Trophoblast cell (in vitro differentiated cells and primary cell): ENCODE data around the gene BTBD9.

ENCODE experiments used
- DNase-seq, 2 donors: peaks; one replicate each; pipeline ENCODE4 v3.0.0-alpha.2; 2016
- H2AFZ ChIP-seq: 2 replicates; pipeline ENCODE4 v1.6.1; 2013; ENCODE audit warnings: low read length, moderate library complexity, mild to moderate bottlenecking; ENCODE audit not compliant: insufficient read depth, poor library complexity
- H2AK5ac ChIP-seq: 2 replicates; pipeline ENCODE4 v1.6.1; 2013; ENCODE audit warnings: mild to moderate bottlenecking, low read length
- H2BK120ac ChIP-seq: 2 replicates; pipeline ENCODE4 v1.6.1; 2013; ENCODE audit warnings: low read length, mild to moderate bottlenecking, moderate library complexity; ENCODE audit not compliant: insufficient read depth, poor library complexity
- H2BK12ac ChIP-seq: 2 replicates; pipeline ENCODE4 v1.6.1; 2013; ENCODE audit warnings: mild to moderate bottlenecking, low read length, moderate library complexity
- H2BK5ac ChIP-seq: 2 replicates; pipeline ENCODE4 v1.6.1; 2013; ENCODE audit warnings: low read length, low read depth, moderate library complexity, mild to moderate bottlenecking; ENCODE audit not compliant: poor library complexity
- H3K14ac ChIP-seq: 2 replicates; pipeline ENCODE4 v1.6.1; 2013; ENCODE audit warnings: mild to moderate bottlenecking, low read length
- H3K18ac ChIP-seq: 2 replicates; pipeline ENCODE4 v1.6.1; 2013; ENCODE audit warnings: mild to moderate bottlenecking, low read length
- H3K23ac ChIP-seq: 2 replicates; pipeline ENCODE4 v1.6.1; 2013; ENCODE audit warnings: low read length
- H3K27ac ChIP-seq: 2 replicates; pipeline ENCODE4 v1.5.1; 2013; ENCODE audit warnings: low read depth, mild to moderate bottlenecking, inconsistent platforms, low read length, moderate library complexity
- H3K27me3 ChIP-seq: 2 replicates; pipeline ENCODE4 v1.6.1; 2013; ENCODE audit warnings: inconsistent platforms, mild to moderate bottlenecking, low read length, moderate library complexity; ENCODE audit not compliant: insufficient read depth
- H3K36me3 ChIP-seq, 2 experiments: 1 replicate in 1 of 2; 2 replicates in 1 of 2; pipeline ENCODE4 v1.6.1; 2013; ENCODE audit warnings: low read length in 2 of 2, mild to moderate bottlenecking in 2 of 2, moderate library complexity in 1 of 2; ENCODE audit not compliant: insufficient read depth in 2 of 2, control insufficient read depth in 1 of 2
- H3K4ac ChIP-seq: 2 replicates; pipeline ENCODE4 v1.6.1; 2013; ENCODE audit warnings: low read depth, mild to moderate bottlenecking, low read length, moderate library complexity
- H3K4me1 ChIP-seq, 2 experiments: 1 replicate in 1 of 2; 2 replicates in 1 of 2; pipeline ENCODE4 v1.6.1; 2013; ENCODE audit warnings: low read length in 2 of 2, mild to moderate bottlenecking in 2 of 2, moderate library complexity in 1 of 2; ENCODE audit not compliant: insufficient read depth in 2 of 2, control insufficient read depth in 1 of 2
- H3K4me2 ChIP-seq: 2 replicates; pipeline ENCODE4 v1.6.1; 2013; ENCODE audit warnings: inconsistent platforms, mild to moderate bottlenecking, low read length, moderate library complexity
- H3K4me3 ChIP-seq: 2 replicates; pipeline ENCODE4 v1.5.1; 2013; ENCODE audit warnings: mild to moderate bottlenecking, low read depth, low read length, inconsistent platforms
- H3K79me1 ChIP-seq: one replicate; pipeline ENCODE4 v1.6.1; 2013; ENCODE audit warnings: low read length
- H3K79me2 ChIP-seq: 2 replicates; pipeline ENCODE4 v1.6.1; 2013; ENCODE audit warnings: low read length, mild to moderate bottlenecking; ENCODE audit not compliant: control insufficient read depth, insufficient read depth, poor library complexity
- H3K9ac ChIP-seq: 2 replicates; pipeline ENCODE4 v1.6.1; 2013; ENCODE audit warnings: mild to moderate bottlenecking, low read length
- H3K9me3 ChIP-seq: 2 replicates; pipeline ENCODE4 v1.6.1; 2013; ENCODE audit warnings: low read depth, mild to moderate bottlenecking, control low read depth, inconsistent platforms, low read length; ENCODE audit not compliant: insufficient read depth
- H4K12ac ChIP-seq: 2 replicates; pipeline ENCODE4 v1.6.1; 2013; ENCODE audit warnings: low read depth, mild to moderate bottlenecking, low read length, moderate library complexity
- H4K8ac ChIP-seq: 2 replicates; pipeline ENCODE4 v1.6.1; 2013; ENCODE audit warnings: low read depth, mild to moderate bottlenecking, low read length, moderate library complexity
- H4K91ac ChIP-seq: one replicate; pipeline ENCODE4 v1.6.1; 2013; ENCODE audit warnings: low read depth, mild to moderate bottlenecking, low read length, moderate library complexity
- WGBS: extraction: QIAGEN DNeasy Blood & Tissue Kit; methylation state at CpG from one replicate; pipeline ENCODE4 v1.1.7; 2013; ENCODE audit warnings: missing lambda C conversion rate; ENCODE audit not compliant: insufficient read length, insufficient coverage; ENCODE audit errors: extremely low coverage; 5-methylcytosine and 5-hydroxymethylcytosine counted together

BTBD9 gene

GRCh38 chr6:38212116-38212515 is 427.6 kb downstream of the BTBD9 start:
- Histone ChIP-seq H3K27ac (no peak overlapping the region), H3K9me3 (no peaks in the 10 kb centered on the region)
- no CpG with 5 or more reads among the region's 3 CpGs for WGBS

GRCh38 chr6:38209371-38210260 is 430.1 kb downstream of the BTBD9 start:
- Histone ChIP-seq H3K4me2 (no peak overlapping the region), H2BK5ac (no peak overlapping the region), H4K8ac (no peak overlapping the region), H3K23ac (no peak overlapping the region), H3K4ac (no peak overlapping the region), H3K14ac (no peak overlapping the region), H3K36me3 (no peaks in the 10 kb centered on the region), H2BK12ac (no peak overlapping the region), H3K79me1 (no peaks in the 10 kb centered on the region), H4K12ac (no peak overlapping the region), H3K9ac (no peak overlapping the region), H3K4me3 (no peak overlapping the region), H3K27me3 (no peaks in the 10 kb centered on the region), H2AFZ (no peak overlapping the region), H3K27ac (no peak overlapping the region), H3K9me3 (no peaks in the 10 kb centered on the region), H3K79me2 (no peaks in the 10 kb centered on the region), H4K91ac (no peak overlapping the region), H3K4me1 (peaks cover 9 to 11% of the 10 kb centered on the region in 2 experiments), H3K18ac (no peak overlapping the region), H2AK5ac (no peak overlapping the region), H2BK120ac (no peak overlapping the region)
- WGBS: 100% methylated on average over 1 of the region's 18 CpGs
- DNase-seq: no peak

More at GRCh38 chr6:38212116-38212515, 427.6 kb downstream of the BTBD9 start:
- no peaks in the 10 kb centered on the region for H3K79me1 ChIP-seq
- no peak overlapping the region for H2BK120ac ChIP-seq
- no peak overlapping the region for H4K8ac ChIP-seq
- no peak overlapping the region for H3K4me3 ChIP-seq
- peak overlapping the region; percentile 24 for H2BK5ac ChIP-seq
- H3K79me2 ChIP-seq: no peaks in the 10 kb centered on the region
- H2AFZ ChIP-seq: no peak overlapping the region
- H3K23ac ChIP-seq: no peak overlapping the region
- no peak overlapping the region for H3K14ac ChIP-seq
- no peak overlapping the region for H4K12ac ChIP-seq
- peak overlapping the region; percentile 50 for H3K18ac ChIP-seq
- H3K9ac ChIP-seq: no peak overlapping the region
- H3K4ac ChIP-seq: no peak overlapping the region
- H3K36me3 ChIP-seq: no peaks in the 10 kb centered on the region
- H2BK12ac ChIP-seq: no peak overlapping the region
- H4K91ac ChIP-seq: no peak overlapping the region
- H3K4me1 ChIP-seq: peaks cover 9 to 11% of the 10 kb centered on the region in 2 experiments
- DNase-seq: no peak
- no peak overlapping the region for H3K4me2 ChIP-seq
- H2AK5ac ChIP-seq: no peak overlapping the region
- no peaks in the 10 kb centered on the region for H3K27me3 ChIP-seq

- H3K4me3 ChIP-seq: no peak overlapping the region
- no peak overlapping the region for H3K4ac ChIP-seq
- H3K79me2 ChIP-seq: no peaks in the 10 kb centered on the region
- H4K12ac ChIP-seq: no peak overlapping the region
- H4K91ac ChIP-seq: no peak overlapping the region
- no CpG with 5 or more reads among the region's 8 CpGs for WGBS
- H3K9me3 ChIP-seq: no peaks in the 10 kb centered on the region
- H2AFZ ChIP-seq: no peak overlapping the region
- no peak overlapping the region for H4K8ac ChIP-seq
- H3K9ac ChIP-seq: no peak overlapping the region
- no peak overlapping the region for H2AK5ac ChIP-seq
- H2BK120ac ChIP-seq: no peak overlapping the region
- no peak overlapping the region for H2BK5ac ChIP-seq
- no peak overlapping the region for H2BK12ac ChIP-seq
- no peak for DNase-seq
- no peaks in the 10 kb centered on the region for H3K27me3 ChIP-seq
- no peak overlapping the region for H3K4me2 ChIP-seq
- no peak overlapping the region for H3K27ac ChIP-seq
- no peak overlapping the region for H3K14ac ChIP-seq
- no peak overlapping the region for H3K23ac ChIP-seq
- no peaks in the 10 kb centered on the region for H3K36me3 ChIP-seq
- H3K18ac ChIP-seq: no peak overlapping the region
- no peaks in the 10 kb centered on the region for H3K79me1 ChIP-seq
- peaks cover 9 to 11% of the 10 kb centered on the region in 2 experiments for H3K4me1 ChIP-seq
Measured at GRCh38 chr6:38208028-38208427, 431.7 kb downstream of the BTBD9 start.

DNA sequence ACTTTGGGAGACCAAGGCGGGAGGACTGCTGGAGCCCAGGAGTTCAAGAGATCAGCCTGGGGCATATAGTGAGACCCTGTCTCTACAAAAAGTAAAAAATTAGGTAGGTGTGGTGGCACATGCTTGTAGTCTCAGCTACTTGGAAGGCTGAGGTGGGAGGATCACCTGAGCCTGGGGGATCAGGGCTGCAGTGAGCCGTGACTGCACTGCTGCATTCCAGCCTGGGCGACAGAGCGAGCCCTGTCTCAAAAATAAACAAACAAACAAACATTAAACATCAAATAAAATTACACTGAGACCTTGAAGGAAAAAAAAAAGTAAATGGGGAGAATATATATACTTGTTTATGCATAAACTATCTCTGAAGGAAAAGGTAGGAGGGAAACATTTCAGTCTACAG is 432.4 kb downstream of the BTBD9 start:
- Histone ChIP-seq H3K79me2 (no peaks in the 10 kb centered on the region), H3K18ac (no peak overlapping the region), H3K9ac (no peak overlapping the region), H3K9me3 (no peaks in the 10 kb centered on the region), H2BK5ac (no peak overlapping the region), H4K91ac (no peak overlapping the region), H3K4ac (no peak overlapping the region), H3K27ac (no peak overlapping the region), H2AFZ (no peak overlapping the region), H3K23ac (no peak overlapping the region), H3K4me1 (peaks cover 5 to 7% of the 10 kb centered on the region in 2 experiments), H3K4me2 (no peak overlapping the region), H2BK120ac (no peak overlapping the region), H3K27me3 (no peaks in the 10 kb centered on the region), H2BK12ac (no peak overlapping the region), H4K8ac (no peak overlapping the region), H4K12ac (no peak overlapping the region), H3K14ac (no peak overlapping the region), H3K79me1 (no peaks in the 10 kb centered on the region), H3K4me3 (no peak overlapping the region), H3K36me3 (no peaks in the 10 kb centered on the region), H2AK5ac (no peak overlapping the region)
- DNase-seq: no peak
- WGBS: no CpG with 5 or more reads among the region's 4 CpGs
